ENCODE data around the gene GLIS2.

Gene GLIS2

GRCh38 chr16:4352843-4353242, 37.0 kb downstream of the GLIS2 start:
- no peak for DNase-seq (ENCODE audit: low spot score)

- no peak for DNase-seq (ENCODE audit: low spot score)
Measured at GRCh38 chr16:4353675-4354074, 37.8 kb downstream of the GLIS2 start.

GRCh38 chr16:4354512-4355409, 38.9 kb downstream of the GLIS2 start:
- no peak for DNase-seq (ENCODE audit: low spot score)

- DNase-seq (ENCODE audit: low spot score) = no peak
Measured at GRCh38 chr16:4356820-4357219, 41.0 kb downstream of the GLIS2 start.

- no peak for DNase-seq (ENCODE audit: low spot score)
Measured at GRCh38 chr16:4358236-4358635, 42.4 kb downstream of the GLIS2 start.

- DNase-seq (ENCODE audit: low spot score) = peak; percentile 67
Measured at GRCh38 chr16:4358831-4359561, 43.1 kb downstream of the GLIS2 start.

GRCh38 chr16:4359914-4360313, 44.0 kb downstream of the GLIS2 start:
- no peak for DNase-seq (ENCODE audit: low spot score)

GRCh38 chr16:4360538-4361021, 44.7 kb downstream of the GLIS2 start:
- no peak for DNase-seq (ENCODE audit: low spot score)

GRCh38 chr16:4361033-4361943, 45.4 kb downstream of the GLIS2 start:
- DNase-seq (ENCODE audit: low spot score) = no peak

- no peak for DNase-seq (ENCODE audit: low spot score)
Measured at GRCh38 chr16:4361944-4362311, 46.1 kb downstream of the GLIS2 start.

- peak; percentile 49 for DNase-seq (ENCODE audit: low spot score)
Measured at GRCh38 chr16:4362476-4363135, 46.7 kb downstream of the GLIS2 start.

GRCh38 chr16:4364196-4365013, 48.5 kb downstream of the GLIS2 start:
- DNase-seq (ENCODE audit: low spot score) = peak; percentile 62

- DNase-seq (ENCODE audit: low spot score) = peak; percentile 80
Measured at GRCh38 chr16:4365014-4365406, 49.1 kb downstream of the GLIS2 start.

GRCh38 chr16:4365615-4366014, 49.7 kb downstream of the GLIS2 start:
- no peak for DNase-seq (ENCODE audit: low spot score)

GRCh38 chr16:4366016-4366415, 50.1 kb downstream of the GLIS2 start:
- DNase-seq (ENCODE audit: low spot score) = no peak

- no peak for DNase-seq (ENCODE audit: low spot score)
Measured at GRCh38 chr16:4367393-4367856, 51.6 kb downstream of the GLIS2 start.

- no peak for DNase-seq (ENCODE audit: low spot score)
Measured at GRCh38 chr16:4369007-4369733, 53.3 kb downstream of the GLIS2 start.

- DNase-seq (ENCODE audit: low spot score) = no peak
Measured at GRCh38 chr16:4370151-4370550, 54.3 kb downstream of the GLIS2 start.

GRCh38 chr16:4370570-4371356, 54.9 kb downstream of the GLIS2 start:
- DNase-seq (ENCODE audit: low spot score) = no peak

Data from germinal center (tissue), 1 donor.